HEK293T (cell line): ENCODE measurements around the gene RTEL1.

Experiments
- ARNT ChIP-seq: fragments of 450-650 bp; IDR thresholded peaks from 2 replicates; pipeline ENCODE4 v1.6.1; 2017; ENCODE audit warnings: mild to moderate bottlenecking
- BHLHE40 ChIP-seq: fragments of 450-650 bp; IDR thresholded peaks from 2 replicates; pipeline ENCODE4 v1.6.1; 2016; ENCODE audit warnings: mild to moderate bottlenecking, moderate library complexity, borderline replicate concordance
- ZNF384 ChIP-seq: fragments of 450-650 bp; IDR thresholded peaks from 2 replicates; pipeline ENCODE4 v1.6.1; 2016

DNA sequence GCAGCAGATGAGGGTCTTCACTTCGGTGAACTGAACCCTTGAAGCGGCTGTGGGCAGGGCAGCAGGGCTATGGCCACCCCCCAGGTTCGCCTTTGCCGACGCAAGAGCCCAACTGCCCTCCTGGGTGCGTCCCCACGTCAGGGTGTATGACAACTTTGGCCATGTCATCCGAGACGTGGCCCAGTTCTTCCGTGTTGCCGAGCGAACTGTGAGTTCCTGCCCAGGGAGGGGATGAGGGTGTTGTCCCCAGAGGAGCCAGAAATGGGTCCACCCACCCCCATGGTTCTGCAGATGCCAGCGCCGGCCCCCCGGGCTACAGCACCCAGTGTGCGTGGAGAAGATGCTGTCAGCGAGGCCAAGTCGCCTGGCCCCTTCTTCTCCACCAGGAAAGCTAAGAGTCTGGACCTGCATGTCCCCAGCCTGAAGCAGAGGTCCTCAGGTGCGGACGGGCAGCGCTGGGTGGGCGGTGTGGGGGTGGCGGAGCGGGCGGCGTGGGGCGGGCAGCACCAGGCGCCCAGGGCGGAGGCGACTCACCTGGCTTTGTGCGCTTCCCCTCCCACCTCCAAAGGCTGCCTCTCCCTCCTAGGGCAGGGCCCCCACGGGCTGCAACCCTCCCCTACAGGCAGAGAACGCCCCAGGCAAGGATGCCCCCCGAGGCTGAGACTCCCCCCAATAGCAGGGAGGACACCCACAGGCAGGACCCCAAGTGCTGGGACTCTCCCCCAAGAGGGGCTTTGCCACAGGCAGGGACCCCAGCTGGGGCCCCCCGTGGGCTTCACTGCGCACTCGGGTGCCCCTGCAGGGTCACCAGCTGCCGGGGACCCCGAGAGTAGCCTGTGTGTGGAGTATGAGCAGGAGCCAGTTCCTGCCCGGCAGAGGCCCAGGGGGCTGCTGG lies 32.1 kb downstream of the RTEL1 start:
- TF ChIP-seq ZNF384 (no peak), BHLHE40 (no peak), ARNT (no peak)
